Measurements from ENCODE around the gene COA7. TPM values are rescaled to one million over a fixed set of nuclear protein-coding genes. Genes with fewer than 3 reads are reported as not detected.

COA7 gene
- total RNA-seq, 1 experiment from 2014 or later: 20.7 TPM

DNA sequence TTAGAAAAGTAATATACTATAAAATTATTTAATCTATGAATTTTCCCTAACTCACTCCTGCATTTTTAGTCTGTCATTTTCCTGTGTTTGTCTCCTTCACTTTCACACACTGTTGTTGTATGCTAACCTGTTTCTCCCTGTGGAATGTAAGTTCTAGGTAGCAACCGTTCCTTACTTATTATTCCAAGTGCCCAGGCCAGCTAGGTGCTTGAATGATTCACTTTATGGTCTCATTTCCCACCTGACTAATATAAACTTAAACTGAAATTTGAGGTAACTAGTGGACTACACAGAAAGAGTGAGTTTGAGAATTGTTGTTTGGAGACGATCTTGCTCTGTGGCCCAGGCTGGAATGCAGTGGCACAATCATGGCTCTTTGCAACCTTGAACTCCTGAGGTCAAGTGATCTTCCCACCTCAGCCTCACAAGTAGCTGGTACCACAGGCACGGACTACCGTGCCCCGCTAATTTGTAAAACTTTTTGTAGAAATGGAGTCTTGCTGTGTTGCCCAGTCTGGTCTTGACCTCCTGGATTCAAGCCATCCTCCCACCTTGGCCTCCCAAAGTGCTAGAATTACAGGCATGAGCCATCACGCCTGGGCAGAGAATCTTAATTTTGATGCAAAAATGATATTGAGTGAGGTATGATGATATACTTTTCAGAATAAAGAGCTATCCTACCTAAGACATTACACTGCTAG is 30.0 kb upstream of the COA7 start:
- no TSS peak for BruUV-seq (replicated peaks)
- Histone ChIP-seq H3K4me2 (peak overlapping the region; percentile 94), H3K27ac (no peak overlapping the region), H3K4me1 (replicated peaks; ENCODE audit: insufficient read depth) (peaks cover 13% of the 10 kb centered on the region), H3K9me3 (ENCODE audit: insufficient read depth, low read depth) (no peaks in the 10 kb centered on the region), H3K79me2 (ENCODE audit: low read depth) (peaks cover 34% of the 10 kb centered on the region), H3K9me2 (ENCODE audit: insufficient read depth) (no peaks in the 10 kb centered on the region), H3K36me3 (ENCODE audit: low read depth) (no peaks in the 10 kb centered on the region), H3K4me3 (no peak overlapping the region), H3K27me3 (ENCODE audit: insufficient read depth, low read depth) (no peaks in the 10 kb centered on the region), H3F3A (ENCODE audit: insufficient read depth, low read depth) (no peaks in the 10 kb centered on the region; the same call in 1 of the 2 replicates), H2AFZ (no peak overlapping the region), H4K20me1 (ENCODE audit: insufficient read depth) (no peaks in the 10 kb centered on the region)
- ChIA-PET POLR2A (ENCODE audit: unreplicated experiment) (interaction anchor here (0.6 to 0.7 kb wide), 2 partner anchors 155 to 351 kb away, joined by 5 read pairs; no protein-coding TSS in a partner anchor), CTCF (interaction anchor here (0.5 kb wide), 1 partner anchor 378 kb away, joined by 6 read pairs; no protein-coding TSS in a partner anchor)
- DNase-seq: no peak
- intact Hi-C loops (cut with micrococcal nuclease; ENCODE audit: unreplicated experiment): no loop called here
- TF ChIP-seq EZH2 (IDR thresholded peaks at IDR 0.05; ENCODE audit: low read depth): no peak
- TF ChIP-seq, protein P1, sequence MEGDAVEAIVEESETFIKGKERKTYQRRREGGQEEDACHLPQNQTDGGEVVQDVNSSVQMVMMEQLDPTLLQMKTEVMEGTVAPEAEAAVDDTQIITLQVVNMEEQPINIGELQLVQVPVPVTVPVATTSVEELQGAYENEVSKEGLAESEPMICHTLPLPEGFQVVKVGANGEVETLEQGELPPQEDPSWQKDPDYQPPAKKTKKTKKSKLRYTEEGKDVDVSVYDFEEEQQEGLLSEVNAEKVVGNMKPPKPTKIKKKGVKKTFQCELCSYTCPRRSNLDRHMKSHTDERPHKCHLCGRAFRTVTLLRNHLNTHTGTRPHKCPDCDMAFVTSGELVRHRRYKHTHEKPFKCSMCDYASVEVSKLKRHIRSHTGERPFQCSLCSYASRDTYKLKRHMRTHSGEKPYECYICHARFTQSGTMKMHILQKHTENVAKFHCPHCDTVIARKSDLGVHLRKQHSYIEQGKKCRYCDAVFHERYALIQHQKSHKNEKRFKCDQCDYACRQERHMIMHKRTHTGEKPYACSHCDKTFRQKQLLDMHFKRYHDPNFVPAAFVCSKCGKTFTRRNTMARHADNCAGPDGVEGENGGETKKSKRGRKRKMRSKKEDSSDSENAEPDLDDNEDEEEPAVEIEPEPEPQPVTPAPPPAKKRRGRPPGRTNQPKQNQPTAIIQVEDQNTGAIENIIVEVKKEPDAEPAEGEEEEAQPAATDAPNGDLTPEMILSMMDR (conservative IDR thresholded peaks at IDR 0.05): no peak

DNA sequence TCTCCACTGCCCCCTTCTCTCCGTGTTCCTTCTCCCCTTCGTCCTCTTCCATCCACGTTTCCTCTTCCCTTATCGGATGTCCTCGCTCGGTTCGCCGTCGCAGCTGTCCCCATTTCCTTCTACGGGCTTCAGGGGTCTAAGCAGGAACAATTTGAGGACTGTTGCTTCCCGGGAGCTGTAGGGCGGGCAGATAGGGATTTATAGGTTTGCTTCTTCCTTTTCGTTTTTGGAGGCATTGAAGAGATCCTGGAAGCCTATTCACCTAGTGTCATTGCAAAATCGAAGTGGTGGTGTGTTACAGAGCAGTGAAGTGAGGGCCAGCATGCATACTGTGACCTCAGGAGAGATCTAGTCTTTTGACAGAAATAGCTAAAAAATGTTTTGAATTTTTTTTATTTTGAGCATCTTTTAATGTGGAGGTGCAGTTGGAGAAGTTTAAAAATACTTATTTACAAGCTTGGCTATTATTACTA is 29.0 kb upstream of the COA7 start:
- POLR2A ChIA-PET (ENCODE audit: unreplicated experiment): interaction anchor here (0.6 kb wide), 1 partner anchor 156 kb away, joined by 5 read pairs; no protein-coding TSS in a partner anchor
- H3K9me3 ChIP-seq (ENCODE audit: insufficient read depth, low read depth): no peaks in the 10 kb centered on the region
- CTCF ChIA-PET: no interaction called here
- no peaks in the 10 kb centered on the region for H3K27me3 ChIP-seq (ENCODE audit: insufficient read depth, low read depth)
- TSS peak; percentile 49 for BruUV-seq (replicated peaks)
- TF ChIP-seq EZH2 (IDR thresholded peaks at IDR 0.05; ENCODE audit: low read depth): no peak
- TF ChIP-seq, protein P1 (conservative IDR thresholded peaks at IDR 0.05): no peak
- H2AFZ ChIP-seq: peak overlapping the region; percentile 77
- peak overlapping the region; percentile 94 for H3K4me2 ChIP-seq
- H3K27ac ChIP-seq: no peak overlapping the region
- no peak for DNase-seq
- no peaks in the 10 kb centered on the region for H3K36me3 ChIP-seq (ENCODE audit: low read depth)
- H3F3A ChIP-seq (ENCODE audit: insufficient read depth, low read depth): no peaks in the 10 kb centered on the region; the same call in 1 of the 2 replicates
- H4K20me1 ChIP-seq (ENCODE audit: insufficient read depth): no peaks in the 10 kb centered on the region
- intact Hi-C loops (cut with micrococcal nuclease; ENCODE audit: unreplicated experiment): no loop called here
- no peaks in the 10 kb centered on the region for H3K9me2 ChIP-seq (ENCODE audit: insufficient read depth)
- H3K4me1 ChIP-seq (replicated peaks; ENCODE audit: insufficient read depth): peaks cover 13% of the 10 kb centered on the region
- H3K4me3 ChIP-seq: peak overlapping the region; percentile 87
- peaks cover 34% of the 10 kb centered on the region for H3K79me2 ChIP-seq (ENCODE audit: low read depth)

DNA sequence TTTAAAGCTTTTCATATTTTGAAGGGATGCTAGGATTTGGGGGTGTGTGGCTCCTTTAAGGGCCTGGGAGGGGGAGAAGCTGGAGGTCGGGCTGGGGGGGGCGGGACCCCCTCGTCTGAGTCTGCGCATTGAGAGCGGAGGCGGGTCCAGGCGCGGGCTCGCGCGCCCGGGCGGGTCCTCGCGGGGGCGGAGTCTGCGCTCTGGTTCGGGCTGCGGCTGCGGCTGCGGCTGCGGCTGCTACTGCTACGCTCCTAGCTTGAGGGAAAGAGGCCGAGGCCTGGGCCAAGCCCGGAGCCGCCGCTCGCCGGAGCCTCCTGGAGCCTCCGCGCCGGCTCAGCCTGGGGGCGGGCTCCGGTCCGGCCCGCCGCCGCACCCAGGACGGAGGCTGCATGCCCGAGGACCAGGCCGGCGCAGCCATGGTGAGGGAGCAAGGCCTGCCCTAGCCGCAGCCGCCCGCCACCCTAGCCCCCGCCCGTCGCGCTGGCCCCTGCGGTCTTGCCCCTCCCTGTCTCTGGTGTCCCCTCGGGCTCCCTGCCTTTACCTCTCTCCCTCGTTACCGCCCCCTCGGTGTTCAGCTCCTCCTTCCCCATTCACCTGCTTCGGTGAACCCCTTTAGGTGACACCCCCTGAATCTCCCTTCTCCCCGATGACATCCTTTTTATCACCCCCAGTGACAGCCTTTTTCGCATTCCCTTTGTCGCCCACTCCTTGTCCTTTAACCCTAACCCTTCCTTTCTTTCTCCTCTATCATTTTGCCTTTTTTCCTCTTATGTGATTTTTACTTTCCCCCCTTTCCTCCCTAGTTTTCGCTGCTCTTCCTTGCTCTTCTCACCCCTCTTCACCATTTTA is 28.3 kb upstream of the COA7 start, which contains the start of gene ZYG11B:
TSS of gene ZYG11B (plus strand) at position 189 of the 849 bp plus-strand sequence. CDS start at position 390, 201 bp downstream.
- peaks cover 13% of the 10 kb centered on the region for H3K4me1 ChIP-seq (replicated peaks; ENCODE audit: insufficient read depth)
- H2AFZ ChIP-seq: peak within 1 kb of the TSS; percentile 77
- peak within 1 kb of the TSS; percentile 94 for H3K4me2 ChIP-seq
- intact Hi-C loops (cut with micrococcal nuclease; ENCODE audit: unreplicated experiment): no loop called here
- H3K9me3 ChIP-seq (ENCODE audit: insufficient read depth, low read depth): no peaks in the 10 kb centered on the region
- no peaks in the 10 kb centered on the region; the same call in 1 of the 2 replicates for H3F3A ChIP-seq (ENCODE audit: insufficient read depth, low read depth)
- no peak for TF ChIP-seq EZH2 (IDR thresholded peaks at IDR 0.05; ENCODE audit: low read depth)
- TF ChIP-seq, protein P1 (conservative IDR thresholded peaks at IDR 0.05): no peak
- H3K79me2 ChIP-seq (ENCODE audit: low read depth): peaks cover 34% of the 10 kb centered on the region
- no peaks in the 10 kb centered on the region for H3K36me3 ChIP-seq (ENCODE audit: low read depth)
- H3K27ac ChIP-seq: no peak within 1 kb of the TSS
- ChIA-PET CTCF (interaction anchor here (1.0 kb wide), 1 partner anchor 76 kb away, joined by 3 read pairs; no protein-coding TSS in a partner anchor), POLR2A (ENCODE audit: unreplicated experiment) (interaction anchor here (0.6 kb wide), 1 partner anchor 849 kb away, joined by 3 read pairs; no protein-coding TSS in a partner anchor)
- H3K9me2 ChIP-seq (ENCODE audit: insufficient read depth): no peaks in the 10 kb centered on the region
- no peaks in the 10 kb centered on the region for H3K27me3 ChIP-seq (ENCODE audit: insufficient read depth, low read depth)
- no TSS peak for BruUV-seq (replicated peaks)
- peak; percentile 63 to 91 for DNase-seq
- H4K20me1 ChIP-seq (ENCODE audit: insufficient read depth): no peaks in the 10 kb centered on the region
- peak within 1 kb of the TSS; percentile 87 for H3K4me3 ChIP-seq
